HepG2 (cell line): ENCODE measurements around the gene NT5C. TPM values are rescaled to one million over a fixed set of nuclear protein-coding genes. Genes with fewer than 3 reads are reported as not detected.

Experiments used
- ARID2 ChIP-seq: sonication (generic); formaldehyde crosslinking; IDR thresholded peaks from 2 replicates; pipeline ENCODE4 v1.8.1; 2022; ENCODE audit warnings: mild to moderate bottlenecking, missing genetic modification reagents, borderline replicate concordance
- ETV5 ChIP-seq: IDR thresholded peaks from 2 replicates; pipeline ENCODE4 v1.6.1; 2018; ENCODE audit warnings: missing biosample characterization, missing genetic modification reagents, inconsistent platforms, borderline replicate concordance
- LBX2 ChIP-seq: sonication (generic); formaldehyde crosslinking; IDR thresholded peaks from 2 replicates; pipeline ENCODE4 v1.5.0; 2020; ENCODE audit warnings: missing genetic modification reagents, mild to moderate bottlenecking, borderline replicate concordance
- SP5 ChIP-seq: IDR thresholded peaks from 2 replicates; pipeline ENCODE4 v1.6.1; 2016; ENCODE audit warnings: low read depth, borderline replicate concordance
- TARDBP ChIP-seq: sonication (generic); formaldehyde crosslinking; IDR thresholded peaks from 2 replicates; pipeline ENCODE4 v1.8.0; 2022; ENCODE audit warnings: mild to moderate bottlenecking, missing genetic modification reagents
- TP53 ChIP-seq: sonication (generic); formaldehyde crosslinking; conservative IDR thresholded peaks from 2 replicates; pipeline ENCODE4 v1.4.0; 2020; ENCODE audit warnings: missing genetic modification reagents
- ZBTB44 ChIP-seq: sonication (generic); formaldehyde crosslinking; IDR thresholded peaks from 2 replicates; pipeline ENCODE4 v1.4.0; 2020; ENCODE audit warnings: missing genetic modification reagents
- ZNF224 ChIP-seq: sonication (generic); formaldehyde crosslinking; IDR thresholded peaks from 2 replicates; pipeline ENCODE4 v1.5.0; 2020; ENCODE audit warnings: mild to moderate bottlenecking, missing genetic modification reagents
- ZNF256 ChIP-seq: sonication (generic); formaldehyde crosslinking; conservative IDR thresholded peaks from 2 replicates; pipeline ENCODE4 v1.4.0; 2020; ENCODE audit warnings: missing genetic modification reagents
- ZNF644 ChIP-seq: IDR thresholded peaks from 2 replicates; pipeline ENCODE4 v1.6.1; 2016; ENCODE audit warnings: low read depth
- ZNF746 ChIP-seq: sonication (generic); formaldehyde crosslinking; IDR thresholded peaks from 2 replicates; pipeline ENCODE4 v1.8.0; 2022; ENCODE audit warnings: mild to moderate bottlenecking, missing genetic modification reagents
- ZNF776 ChIP-seq: sonication (generic); formaldehyde crosslinking; IDR thresholded peaks from 2 replicates; pipeline ENCODE4 v1.4.0; 2020; ENCODE audit warnings: mild to moderate bottlenecking, missing genetic modification reagents
- polyA plus RNA-seq, 8 experiments: library from polyadenylated mRNA; depleted of rRNA in 3 of 8; stranded (reverse) in 7 of 8; unstranded in 1 of 8; fragments of >200 nt; fragmentation: Illumina TruSeq in 4 of 8; extraction: Trizol in 4 of 8; gene quantifications; 2 replicates each; pipeline versions ENCODE4 v1.2.1 to v1.2.3, GENCODE V29; 2011 to 2016; ENCODE audit warnings: low read depth in 4 of 8, missing spikeins in 1 of 8, mixed read lengths in 1 of 8; ENCODE audit not compliant: insufficient read depth in 1 of 8
- total RNA-seq, 5 experiments: library from RNA; depleted of rRNA; stranded (reverse); fragments of >200 nt; fragmentation: Illumina TruSeq; extraction: Trizol; gene quantifications; 2 replicates each; pipeline ENCODE4 v1.2.3, GENCODE V29; 2016; ENCODE audit warnings: low read depth in 1 of 5
- TF ChIP-seq, protein P1 (sequence below): sonication (generic); formaldehyde crosslinking; IDR thresholded peaks from 2 replicates; pipeline ENCODE4 v1.5.0; 2020; ENCODE audit warnings: mild to moderate bottlenecking, missing genetic modification reagents, moderate library complexity
- TF ChIP-seq, protein P2 (sequence below): sonication (generic); formaldehyde crosslinking; IDR thresholded peaks from 2 replicates; pipeline ENCODE4 v1.4.0; 2020; ENCODE audit warnings: missing genetic modification reagents, borderline replicate concordance
- TF ChIP-seq, protein P3 (sequence below): sonication (generic); formaldehyde crosslinking; IDR thresholded peaks from 2 replicates; pipeline ENCODE4 v1.5.1; 2020; ENCODE audit warnings: missing genetic modification reagents, mild to moderate bottlenecking, borderline replicate concordance

The NT5C gene
- total and polyA plus RNA-seq, 2 of the 13 experiments (the other 11 are each of a cell fraction or from before 2014, with no cell fraction given), result 42.8 to 48.6 TPM

- TF ChIP-seq LBX2 (peak; percentile 28; the same call in 1 of the 2 replicates), ZNF644 (CRISPR knock-in tag) (no peak), ZNF256 (CRISPR knock-in tag) (peak; percentile 76; the same call in 1 of the 2 replicates), ETV5 (CRISPR knock-in tag) (peak; percentile 80; the same call in 1 of the 2 replicates), ZNF776 (CRISPR knock-in tag) (0 out of 2 replicates have a peak, but pooled peaks have one; percentile 37), ZNF224 (CRISPR knock-in tag) (no peak; the same call in 1 of the 2 replicates), SP5 (CRISPR knock-in tag) (peak; percentile 47; the same call in 1 of the 2 replicates), TARDBP (CRISPR knock-in tag) (peak; percentile 33; the same call in 1 of the 2 replicates), TP53 (CRISPR knock-in tag) (0 out of 2 replicates have a peak, but pooled peaks have one; percentile 72), ZNF746 (CRISPR knock-in tag) (no peak), ARID2 (no peak), ZBTB44 (CRISPR knock-in tag) (0 out of 2 replicates have a peak, but pooled peaks have one; percentile 46)
- TF ChIP-seq, protein P1, sequence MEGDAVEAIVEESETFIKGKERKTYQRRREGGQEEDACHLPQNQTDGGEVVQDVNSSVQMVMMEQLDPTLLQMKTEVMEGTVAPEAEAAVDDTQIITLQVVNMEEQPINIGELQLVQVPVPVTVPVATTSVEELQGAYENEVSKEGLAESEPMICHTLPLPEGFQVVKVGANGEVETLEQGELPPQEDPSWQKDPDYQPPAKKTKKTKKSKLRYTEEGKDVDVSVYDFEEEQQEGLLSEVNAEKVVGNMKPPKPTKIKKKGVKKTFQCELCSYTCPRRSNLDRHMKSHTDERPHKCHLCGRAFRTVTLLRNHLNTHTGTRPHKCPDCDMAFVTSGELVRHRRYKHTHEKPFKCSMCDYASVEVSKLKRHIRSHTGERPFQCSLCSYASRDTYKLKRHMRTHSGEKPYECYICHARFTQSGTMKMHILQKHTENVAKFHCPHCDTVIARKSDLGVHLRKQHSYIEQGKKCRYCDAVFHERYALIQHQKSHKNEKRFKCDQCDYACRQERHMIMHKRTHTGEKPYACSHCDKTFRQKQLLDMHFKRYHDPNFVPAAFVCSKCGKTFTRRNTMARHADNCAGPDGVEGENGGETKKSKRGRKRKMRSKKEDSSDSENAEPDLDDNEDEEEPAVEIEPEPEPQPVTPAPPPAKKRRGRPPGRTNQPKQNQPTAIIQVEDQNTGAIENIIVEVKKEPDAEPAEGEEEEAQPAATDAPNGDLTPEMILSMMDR (CRISPR knock-in tag), result no peak
- TF ChIP-seq, protein P2, sequence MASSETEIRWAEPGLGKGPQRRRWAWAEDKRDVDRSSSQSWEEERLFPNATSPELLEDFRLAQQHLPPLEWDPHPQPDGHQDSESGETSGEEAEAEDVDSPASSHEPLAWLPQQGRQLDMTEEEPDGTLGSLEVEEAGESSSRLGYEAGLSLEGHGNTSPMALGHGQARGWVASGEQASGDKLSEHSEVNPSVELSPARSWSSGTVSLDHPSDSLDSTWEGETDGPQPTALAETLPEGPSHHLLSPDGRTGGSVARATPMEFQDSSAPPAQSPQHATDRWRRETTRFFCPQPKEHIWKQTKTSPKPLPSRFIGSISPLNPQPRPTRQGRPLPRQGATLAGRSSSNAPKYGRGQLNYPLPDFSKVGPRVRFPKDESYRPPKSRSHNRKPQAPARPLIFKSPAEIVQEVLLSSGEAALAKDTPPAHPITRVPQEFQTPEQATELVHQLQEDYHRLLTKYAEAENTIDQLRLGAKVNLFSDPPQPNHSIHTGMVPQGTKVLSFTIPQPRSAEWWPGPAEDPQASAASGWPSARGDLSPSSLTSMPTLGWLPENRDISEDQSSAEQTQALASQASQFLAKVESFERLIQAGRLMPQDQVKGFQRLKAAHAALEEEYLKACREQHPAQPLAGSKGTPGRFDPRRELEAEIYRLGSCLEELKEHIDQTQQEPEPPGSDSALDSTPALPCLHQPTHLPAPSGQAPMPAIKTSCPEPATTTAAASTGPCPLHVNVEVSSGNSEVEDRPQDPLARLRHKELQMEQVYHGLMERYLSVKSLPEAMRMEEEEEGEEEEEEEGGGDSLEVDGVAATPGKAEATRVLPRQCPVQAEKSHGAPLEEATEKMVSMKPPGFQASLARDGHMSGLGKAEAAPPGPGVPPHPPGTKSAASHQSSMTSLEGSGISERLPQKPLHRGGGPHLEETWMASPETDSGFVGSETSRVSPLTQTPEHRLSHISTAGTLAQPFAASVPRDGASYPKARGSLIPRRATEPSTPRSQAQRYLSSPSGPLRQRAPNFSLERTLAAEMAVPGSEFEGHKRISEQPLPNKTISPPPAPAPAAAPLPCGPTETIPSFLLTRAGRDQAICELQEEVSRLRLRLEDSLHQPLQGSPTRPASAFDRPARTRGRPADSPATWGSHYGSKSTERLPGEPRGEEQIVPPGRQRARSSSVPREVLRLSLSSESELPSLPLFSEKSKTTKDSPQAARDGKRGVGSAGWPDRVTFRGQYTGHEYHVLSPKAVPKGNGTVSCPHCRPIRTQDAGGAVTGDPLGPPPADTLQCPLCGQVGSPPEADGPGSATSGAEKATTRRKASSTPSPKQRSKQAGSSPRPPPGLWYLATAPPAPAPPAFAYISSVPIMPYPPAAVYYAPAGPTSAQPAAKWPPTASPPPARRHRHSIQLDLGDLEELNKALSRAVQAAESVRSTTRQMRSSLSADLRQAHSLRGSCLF (CRISPR knock-in tag), result peak; percentile 80; the same call in 1 of the 2 replicates
- TF ChIP-seq, protein P3, sequence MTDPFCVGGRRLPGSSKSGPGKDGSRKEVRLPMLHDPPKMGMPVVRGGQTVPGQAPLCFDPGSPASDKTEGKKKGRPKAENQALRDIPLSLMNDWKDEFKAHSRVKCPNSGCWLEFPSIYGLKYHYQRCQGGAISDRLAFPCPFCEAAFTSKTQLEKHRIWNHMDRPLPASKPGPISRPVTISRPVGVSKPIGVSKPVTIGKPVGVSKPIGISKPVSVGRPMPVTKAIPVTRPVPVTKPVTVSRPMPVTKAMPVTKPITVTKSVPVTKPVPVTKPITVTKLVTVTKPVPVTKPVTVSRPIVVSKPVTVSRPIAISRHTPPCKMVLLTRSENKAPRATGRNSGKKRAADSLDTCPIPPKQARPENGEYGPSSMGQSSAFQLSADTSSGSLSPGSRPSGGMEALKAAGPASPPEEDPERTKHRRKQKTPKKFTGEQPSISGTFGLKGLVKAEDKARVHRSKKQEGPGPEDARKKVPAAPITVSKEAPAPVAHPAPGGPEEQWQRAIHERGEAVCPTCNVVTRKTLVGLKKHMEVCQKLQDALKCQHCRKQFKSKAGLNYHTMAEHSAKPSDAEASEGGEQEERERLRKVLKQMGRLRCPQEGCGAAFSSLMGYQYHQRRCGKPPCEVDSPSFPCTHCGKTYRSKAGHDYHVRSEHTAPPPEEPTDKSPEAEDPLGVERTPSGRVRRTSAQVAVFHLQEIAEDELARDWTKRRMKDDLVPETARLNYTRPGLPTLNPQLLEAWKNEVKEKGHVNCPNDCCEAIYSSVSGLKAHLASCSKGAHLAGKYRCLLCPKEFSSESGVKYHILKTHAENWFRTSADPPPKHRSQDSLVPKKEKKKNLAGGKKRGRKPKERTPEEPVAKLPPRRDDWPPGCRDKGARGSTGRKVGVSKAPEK, result no peak; the same call in 1 of the 2 replicates
These were observed 21.9 kb downstream of the NT5C start, which contains the start of gene ARMC7 (continued) for GRCh38 chr17:75109407-75110233.
